Stomach (tissue), 4 donors: ENCODE measurements around the gene ZNF646.

Experiments
- CTCF ChIP-seq, 7 experiments: fragments of 450-650 bp in 4 of 7; fragments of 200-600 bp in 3 of 7; sonication (generic) in 3 of 7; IDR thresholded peaks; one replicate each; pipeline ENCODE4 v1.5.1; 2016 to 2019; ENCODE audit warnings: antibody characterized with exemption in 7 of 7, control low read depth in 2 of 7, mild to moderate bottlenecking in 1 of 7
- POLR2AphosphoS5 ChIP-seq, 3 donors: sonication (generic); formaldehyde crosslinking; IDR thresholded peaks; one replicate each; pipeline ENCODE4 v1.6.1; 2016; ENCODE audit warnings: antibody characterized with exemption in 3 of 3

GRCh38 chr16:31067342-31067741 is 6.9 kb upstream of the ZNF646 start:
- TF ChIP-seq POLR2AphosphoS5 (IDR thresholded peaks at IDR 0.05) (no peak), CTCF (IDR thresholded peaks at IDR 0.05) (no peak)
